A673 (cell line): ENCODE data around the gene NCAM2.

Source experiments
- EZH2 ChIP-seq: fragments of 200-600 bp; sonication (generic); IDR thresholded peaks from 2 replicates; pipeline ENCODE4 v1.6.1; 2017; ENCODE audit warnings: borderline replicate concordance, low read depth, mild to moderate bottlenecking, mixed read lengths, antibody characterized with exemption, low read length; ENCODE audit not compliant: poor library complexity, severe bottlenecking
- TF ChIP-seq, protein P1 (sequence below): fragments of 300-800, 200-600 bp; sonication (generic); conservative IDR thresholded peaks from 2 replicates; pipeline ENCODE4 v1.5.1; 2017; ENCODE audit warnings: low read depth, mild to moderate bottlenecking, antibody characterized with exemption, low read length, moderate library complexity, mixed read lengths

DNA sequence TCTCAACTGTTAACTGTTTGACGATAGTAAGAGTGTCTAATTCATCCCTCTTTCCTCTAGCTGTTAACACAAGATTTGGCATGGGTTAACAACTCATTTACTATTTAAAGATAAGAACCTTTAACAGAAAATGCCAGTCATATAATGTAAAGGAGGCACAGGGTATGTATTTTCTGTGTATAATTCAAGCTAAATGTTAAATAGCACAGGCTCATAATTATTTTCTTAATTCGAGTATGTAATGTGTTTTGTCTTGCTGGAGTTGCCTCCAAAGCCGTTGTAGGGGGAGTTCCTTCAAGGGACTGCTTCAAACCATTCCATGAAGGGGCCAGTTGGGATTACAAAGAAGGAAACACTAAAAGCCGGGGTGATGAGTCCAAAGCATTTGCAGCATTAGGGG, 111.5 kb downstream of the NCAM2 start:
- TF ChIP-seq, protein P1, sequence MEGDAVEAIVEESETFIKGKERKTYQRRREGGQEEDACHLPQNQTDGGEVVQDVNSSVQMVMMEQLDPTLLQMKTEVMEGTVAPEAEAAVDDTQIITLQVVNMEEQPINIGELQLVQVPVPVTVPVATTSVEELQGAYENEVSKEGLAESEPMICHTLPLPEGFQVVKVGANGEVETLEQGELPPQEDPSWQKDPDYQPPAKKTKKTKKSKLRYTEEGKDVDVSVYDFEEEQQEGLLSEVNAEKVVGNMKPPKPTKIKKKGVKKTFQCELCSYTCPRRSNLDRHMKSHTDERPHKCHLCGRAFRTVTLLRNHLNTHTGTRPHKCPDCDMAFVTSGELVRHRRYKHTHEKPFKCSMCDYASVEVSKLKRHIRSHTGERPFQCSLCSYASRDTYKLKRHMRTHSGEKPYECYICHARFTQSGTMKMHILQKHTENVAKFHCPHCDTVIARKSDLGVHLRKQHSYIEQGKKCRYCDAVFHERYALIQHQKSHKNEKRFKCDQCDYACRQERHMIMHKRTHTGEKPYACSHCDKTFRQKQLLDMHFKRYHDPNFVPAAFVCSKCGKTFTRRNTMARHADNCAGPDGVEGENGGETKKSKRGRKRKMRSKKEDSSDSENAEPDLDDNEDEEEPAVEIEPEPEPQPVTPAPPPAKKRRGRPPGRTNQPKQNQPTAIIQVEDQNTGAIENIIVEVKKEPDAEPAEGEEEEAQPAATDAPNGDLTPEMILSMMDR, result no peak
- no peak for TF ChIP-seq EZH2
